Cardiac septum (tissue), 1 donor: ENCODE measurements around the gene IL36A. TPM values are rescaled to one million over a fixed set of nuclear protein-coding genes. Genes with fewer than 3 reads are reported as not detected.

ENCODE experiments used
- DNase-seq: peaks from one replicate; pipeline ENCODE4 v3.0.0-alpha.2; 2020; ENCODE audit warnings: low spot score
- intact Hi-C: fragments of 100-400 bp; cut with DNase I; formaldehyde crosslinking; loops from one replicate; pipeline ENCODE4 v1.14.0; 2022
- total RNA-seq: library from RNA; stranded (reverse); fragmentation: NEBNext Ultra II Directional; extraction: Animal tissue kit (Norgen Biotek cat#: 25700); gene quantifications from one replicate; pipeline ENCODE4 v1.2.1, GENCODE V29; 2021
- donor health status: DM: no; HTN: no; CAD: no.

The IL36A gene
- total RNA-seq, 1 donor from 2014 or later, result not detected

GRCh38 chr2:112997151-112997550 lies 8.1 kb upstream of the IL36A start:
- intact Hi-C loops, result no loop called here
- no peak for DNase-seq

GRCh38 chr2:113000436-113000835 lies 4.8 kb upstream of the IL36A start:
- intact Hi-C loops, result no loop called here
- no peak for DNase-seq

GRCh38 chr2:113002677-113003076 lies 2.6 kb upstream of the IL36A start:
- no peak for DNase-seq
- intact Hi-C loops, result no loop called here

GRCh38 chr2:113007250-113007649 lies 2.0 kb downstream of the IL36A start:
- intact Hi-C loops, result no loop called here
- no peak for DNase-seq

GRCh38 chr2:113009622-113010021 lies 4.4 kb downstream of the IL36A start:
- intact Hi-C loops, result no loop called here
- DNase-seq, result no peak

GRCh38 chr2:113010088-113010487 lies 4.8 kb downstream of the IL36A start:
- DNase-seq, result no peak
- intact Hi-C loops, result no loop called here

GRCh38 chr2:113011108-113011507 lies 5.8 kb downstream of the IL36A start:
- intact Hi-C loops, result no loop called here
- no peak for DNase-seq

- intact Hi-C loops, result no loop called here
- no peak for DNase-seq
Observed at GRCh38 chr2:113012436-113013335, 7.4 kb downstream of the IL36A start.

- intact Hi-C loops, result no loop called here
- DNase-seq, result no peak
Observed at GRCh38 chr2:113013336-113013661, 8.0 kb downstream of the IL36A start.

GRCh38 chr2:113014067-113014466 lies 8.8 kb downstream of the IL36A start:
- DNase-seq, result no peak
- intact Hi-C loops, result no loop called here

- intact Hi-C loops, result no loop called here
Observed at GRCh38 chr2:113015042-113015441, 9.8 kb downstream of the IL36A start.

GRCh38 chr2:113015655-113016054 lies 10.4 kb downstream of the IL36A start:
- no peak for DNase-seq
- intact Hi-C loops, result no loop called here

More at GRCh38 chr2:113015042-113015441, 9.8 kb downstream of the IL36A start:
- DNase-seq, result no peak

GRCh38 chr2:113018509-113018908 lies 13.2 kb downstream of the IL36A start:
- intact Hi-C loops, result no loop called here
- DNase-seq, result no peak

- no peak for DNase-seq
- intact Hi-C loops, result no loop called here
Observed at GRCh38 chr2:113021312-113021711, 16.1 kb downstream of the IL36A start.

- intact Hi-C loops, result no loop called here
Observed at GRCh38 chr2:113024764-113025163, 19.5 kb downstream of the IL36A start.

GRCh38 chr2:113025737-113026136 lies 20.5 kb downstream of the IL36A start:
- DNase-seq, result no peak

More at GRCh38 chr2:113024764-113025163, 19.5 kb downstream of the IL36A start:
- DNase-seq, result no peak

GRCh38 chr2:113027691-113028090 lies 22.4 kb downstream of the IL36A start:
- DNase-seq, result no peak
- intact Hi-C loops, result no loop called here

More at GRCh38 chr2:113025737-113026136, 20.5 kb downstream of the IL36A start:
- intact Hi-C loops, result no loop called here

GRCh38 chr2:113028112-113028511 lies 22.9 kb downstream of the IL36A start:
- intact Hi-C loops, result no loop called here
- DNase-seq, result no peak

- no peak for DNase-seq
- intact Hi-C loops, result no loop called here
Observed at GRCh38 chr2:113032737-113033136, 27.5 kb downstream of the IL36A start.

GRCh38 chr2:113034016-113034415 lies 28.8 kb downstream of the IL36A start:
- no peak for DNase-seq
- intact Hi-C loops, result no loop called here

- intact Hi-C loops, result no loop called here
- no peak for DNase-seq
Observed at GRCh38 chr2:113036763-113037162, 31.5 kb downstream of the IL36A start.

GRCh38 chr2:113038291-113038690 lies 33.0 kb downstream of the IL36A start:
- no peak for DNase-seq
- intact Hi-C loops, result no loop called here
